GM21717 (cell line): Measurements from ENCODE around the gene GREM1.

ENCODE experiments used
- ATAC-seq: cut with Tn5 transposase; IDR thresholded peaks from one replicate; pipeline ENCODE4 v1.9.1; 2021; ENCODE audit warnings: mild to moderate bottlenecking, moderate library complexity; ENCODE audit not compliant: unreplicated experiment

The GREM1 gene

GRCh38 chr15:32717426-32718226, at the start of gene GREM1:
GREM1 (plus strand) TSS chr15:32718004; CDS start chr15:32730691, 12,687 bp downstream.
- no peak for ATAC-seq

- no peak for ATAC-seq
Observed at GRCh38 chr15:32668942-32669341, 48.9 kb upstream of the GREM1 start.

DNA sequence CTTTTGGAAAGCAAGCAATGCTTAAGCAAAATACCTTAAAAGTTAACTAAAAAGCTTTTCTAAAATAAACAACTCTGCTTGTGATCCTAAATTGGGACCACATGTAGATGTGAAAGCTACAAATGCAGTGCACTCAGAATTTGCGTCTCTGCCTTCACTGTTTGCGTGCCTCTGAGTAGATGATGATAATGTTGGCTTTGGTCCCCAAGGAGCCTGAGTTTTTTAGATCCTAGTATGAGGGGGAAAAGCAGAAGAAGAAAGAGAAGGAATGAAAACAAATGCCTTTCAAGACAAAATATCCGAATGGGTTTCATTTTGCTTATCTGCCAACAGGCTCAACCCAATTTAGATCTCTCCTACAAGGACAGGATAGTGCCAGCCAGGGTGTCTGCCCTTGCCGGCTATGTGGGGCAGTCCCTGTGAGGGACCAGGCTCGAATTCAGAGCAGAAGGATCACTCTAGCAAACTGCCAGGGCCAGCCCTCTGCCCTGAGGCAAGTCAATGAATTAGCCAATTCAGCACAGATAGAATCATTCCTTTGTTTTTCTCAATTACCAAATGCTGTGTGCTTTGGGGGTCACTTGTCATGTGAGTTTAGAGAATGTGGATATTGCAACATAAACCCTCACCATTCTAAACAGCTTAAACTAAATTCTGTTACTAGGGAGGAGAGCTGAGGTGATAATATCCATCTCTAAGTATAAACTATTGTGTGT, 47.8 kb upstream of the GREM1 start:
- ATAC-seq: no peak

GRCh38 chr15:32670623-32671022, 47.2 kb upstream of the GREM1 start:
- no peak for ATAC-seq

- ATAC-seq: no peak
Observed at GRCh38 chr15:32671339-32672325, 46.2 kb upstream of the GREM1 start.

DNA sequence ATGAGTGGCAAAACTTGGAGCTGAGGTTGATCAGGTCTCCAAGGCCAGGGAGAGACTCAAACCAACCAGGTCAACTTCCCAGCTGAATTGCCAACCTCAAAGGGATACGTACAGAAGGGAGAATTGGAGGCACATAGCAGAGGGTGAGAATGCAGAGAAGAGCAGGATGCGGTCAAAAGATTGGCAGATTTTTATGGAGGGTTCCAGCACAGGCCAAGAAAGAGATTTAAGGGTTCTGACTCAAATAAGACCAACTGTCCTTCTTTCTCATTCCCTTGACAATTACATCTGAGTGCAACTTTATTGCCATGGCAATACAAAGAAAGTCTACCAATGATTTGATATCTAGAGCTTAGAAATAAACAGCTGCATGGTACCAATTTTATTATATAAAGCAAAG, 43.1 kb upstream of the GREM1 start:
- ATAC-seq: no peak

DNA sequence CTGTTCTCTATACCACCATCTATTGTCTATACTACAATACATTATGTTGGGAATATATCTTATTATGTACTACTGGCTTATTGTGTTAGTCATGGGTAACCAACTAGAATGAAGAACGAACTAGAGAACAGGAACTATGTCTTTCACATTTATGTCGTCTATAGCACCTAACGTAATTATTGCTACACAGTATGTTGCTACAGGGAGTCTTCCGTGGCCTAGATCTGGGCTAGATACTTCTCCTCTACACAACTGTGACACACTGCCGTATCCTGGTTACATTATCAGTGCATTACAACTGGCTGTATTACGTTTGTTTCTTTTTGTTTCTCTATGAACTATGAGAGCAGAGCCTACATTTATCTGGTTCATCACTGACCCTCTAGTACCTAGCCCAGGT, 42.3 kb upstream of the GREM1 start:
- no peak for ATAC-seq

DNA sequence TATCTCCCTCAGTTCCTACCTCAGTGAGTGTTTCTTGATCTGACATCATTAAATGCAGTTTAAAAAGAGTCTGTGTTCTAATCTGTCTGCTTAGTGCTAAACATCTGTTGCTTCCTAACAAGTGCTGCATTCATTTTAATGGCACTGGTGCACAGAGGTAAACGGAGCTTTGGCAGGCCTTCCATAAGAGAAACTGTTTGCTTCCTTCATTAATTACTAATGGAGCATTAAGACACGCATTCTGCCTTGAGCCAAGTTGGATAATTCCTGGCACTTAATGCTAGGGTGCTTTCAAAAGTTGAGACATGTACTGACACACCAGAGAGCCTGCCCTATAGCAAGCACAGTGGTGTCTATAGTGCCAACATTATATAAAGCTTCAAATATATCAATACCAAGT, 41.6 kb upstream of the GREM1 start:
- ATAC-seq: no peak

- ATAC-seq: no peak
Observed at GRCh38 chr15:32677238-32677750, 40.5 kb upstream of the GREM1 start.

GRCh38 chr15:32679298-32679690, 38.5 kb upstream of the GREM1 start:
- no peak for ATAC-seq

DNA sequence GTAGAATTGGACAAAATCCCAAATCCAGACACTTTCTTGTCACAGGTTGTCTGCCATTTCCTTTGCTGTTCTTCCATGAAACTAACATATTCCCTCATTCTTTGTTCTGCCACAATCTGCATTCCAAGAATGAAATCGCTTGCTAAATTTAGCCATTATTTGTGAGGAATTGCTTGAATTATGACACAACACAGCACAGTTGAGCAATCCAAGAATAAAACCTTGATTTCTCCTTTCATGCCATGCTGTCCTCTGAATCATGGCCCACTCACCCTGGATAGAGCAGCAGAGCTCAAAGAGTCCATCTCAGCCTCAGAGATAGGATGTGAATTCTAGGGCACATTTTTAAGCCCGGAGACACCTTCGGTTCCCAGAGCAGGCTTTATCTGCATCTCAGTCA, 35.2 kb upstream of the GREM1 start:
- ATAC-seq: no peak

- no peak for ATAC-seq
Observed at GRCh38 chr15:32682977-32683630, 34.7 kb upstream of the GREM1 start.

GRCh38 chr15:32683906-32684584, 33.8 kb upstream of the GREM1 start:
- no peak for ATAC-seq

DNA sequence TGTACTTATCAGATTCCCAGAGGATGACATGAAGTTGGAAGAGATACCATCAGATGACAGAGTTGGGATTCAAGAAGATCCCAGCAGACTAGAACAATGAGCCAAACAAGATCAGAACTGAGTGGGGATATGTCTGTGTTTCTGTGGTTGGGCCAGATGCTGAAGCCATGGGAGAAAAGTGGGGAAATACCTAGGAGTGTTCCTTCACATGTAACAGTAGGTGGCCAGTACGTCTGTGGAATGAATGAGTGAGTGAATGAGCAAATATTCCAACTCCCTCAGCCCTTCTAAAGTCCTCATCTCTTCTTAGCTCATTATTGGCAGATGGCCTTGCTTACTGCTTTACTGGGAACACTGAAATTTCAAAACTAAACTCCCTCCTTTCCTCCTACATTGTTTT, 32.2 kb upstream of the GREM1 start:
- no peak for ATAC-seq

GRCh38 chr15:32687556-32687955, 30.2 kb upstream of the GREM1 start:
- ATAC-seq: no peak

GRCh38 chr15:32688151-32688639, 29.6 kb upstream of the GREM1 start:
- no peak for ATAC-seq

- ATAC-seq: no peak
Observed at GRCh38 chr15:32690941-32691688, 26.7 kb upstream of the GREM1 start.

GRCh38 chr15:32691689-32692038, 26.1 kb upstream of the GREM1 start:
- ATAC-seq: no peak

DNA sequence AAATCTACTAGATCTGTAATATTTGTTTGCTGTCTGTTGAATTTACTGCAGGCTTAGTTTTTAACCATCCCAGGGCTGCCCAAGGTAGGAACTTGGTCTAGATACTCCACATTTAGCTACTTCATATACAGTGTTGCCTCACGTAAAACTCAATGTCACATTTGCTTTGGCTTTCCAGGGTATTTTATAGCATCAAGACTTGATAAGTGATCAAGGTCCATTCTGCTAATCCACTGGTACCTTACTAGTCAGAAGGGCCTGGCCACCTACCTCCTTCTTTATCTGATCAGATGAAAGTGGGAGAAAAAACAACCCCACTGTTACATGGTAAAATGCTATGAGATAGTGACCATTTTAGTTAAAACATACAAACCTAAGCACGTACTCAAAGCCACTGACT, 25.5 kb upstream of the GREM1 start:
- no peak for ATAC-seq
